Neural cell (in vitro differentiated cells): ENCODE data around the gene USP34.

Source experiments
- EP300 ChIP-seq: fragments of 450-650 bp; conservative IDR thresholded peaks from 2 replicates; pipeline ENCODE4 v1.6.1; 2014; ENCODE audit warnings: antibody characterized with exemption, mild to moderate bottlenecking, moderate library complexity; ENCODE audit not compliant: poor library complexity, severe bottlenecking
- SMC3 ChIP-seq: fragments of 450-650 bp; conservative IDR thresholded peaks from 2 replicates; pipeline ENCODE4 v1.6.1; 2014; ENCODE audit warnings: antibody characterized with exemption, mild to moderate bottlenecking, moderate library complexity; ENCODE audit not compliant: poor library complexity
- TF ChIP-seq, protein P1 (sequence below): fragments of 450-650 bp; IDR thresholded peaks from 2 replicates; pipeline ENCODE4 v1.5.1; 2014; ENCODE audit warnings: antibody characterized with exemption, mild to moderate bottlenecking, moderate library complexity; ENCODE audit not compliant: poor library complexity, severe bottlenecking

DNA sequence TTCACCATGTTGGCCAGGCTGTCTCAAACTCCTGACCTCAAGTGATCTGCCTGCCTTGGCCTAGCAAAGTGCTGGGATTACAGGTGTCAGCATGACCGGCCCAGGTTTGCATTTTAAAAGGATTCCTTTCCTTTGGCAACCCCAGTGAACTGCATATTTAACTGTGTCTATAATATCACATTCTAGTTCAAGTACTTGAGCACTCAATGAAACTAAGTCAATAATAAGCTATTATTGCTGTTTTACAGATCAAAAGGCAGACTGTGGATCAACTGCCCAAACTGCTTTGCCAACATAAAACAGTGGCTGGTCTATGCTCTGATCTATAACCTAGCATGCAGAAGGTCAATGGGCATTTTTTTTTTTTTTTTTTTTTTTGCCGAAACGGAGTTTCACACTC, 144.5 kb downstream of the USP34 start:
- TF ChIP-seq EP300 = no peak
- no peak for TF ChIP-seq SMC3
- TF ChIP-seq, protein P1, sequence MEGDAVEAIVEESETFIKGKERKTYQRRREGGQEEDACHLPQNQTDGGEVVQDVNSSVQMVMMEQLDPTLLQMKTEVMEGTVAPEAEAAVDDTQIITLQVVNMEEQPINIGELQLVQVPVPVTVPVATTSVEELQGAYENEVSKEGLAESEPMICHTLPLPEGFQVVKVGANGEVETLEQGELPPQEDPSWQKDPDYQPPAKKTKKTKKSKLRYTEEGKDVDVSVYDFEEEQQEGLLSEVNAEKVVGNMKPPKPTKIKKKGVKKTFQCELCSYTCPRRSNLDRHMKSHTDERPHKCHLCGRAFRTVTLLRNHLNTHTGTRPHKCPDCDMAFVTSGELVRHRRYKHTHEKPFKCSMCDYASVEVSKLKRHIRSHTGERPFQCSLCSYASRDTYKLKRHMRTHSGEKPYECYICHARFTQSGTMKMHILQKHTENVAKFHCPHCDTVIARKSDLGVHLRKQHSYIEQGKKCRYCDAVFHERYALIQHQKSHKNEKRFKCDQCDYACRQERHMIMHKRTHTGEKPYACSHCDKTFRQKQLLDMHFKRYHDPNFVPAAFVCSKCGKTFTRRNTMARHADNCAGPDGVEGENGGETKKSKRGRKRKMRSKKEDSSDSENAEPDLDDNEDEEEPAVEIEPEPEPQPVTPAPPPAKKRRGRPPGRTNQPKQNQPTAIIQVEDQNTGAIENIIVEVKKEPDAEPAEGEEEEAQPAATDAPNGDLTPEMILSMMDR = no peak
